Muscle layer of duodenum (tissue), 2 donors: ENCODE measurements around the gene CDC25B.

Source experiments
- H3K27ac ChIP-seq: one replicate; pipeline ENCODE4 v1.7.0; 2013; ENCODE audit warnings: mild to moderate bottlenecking, low read length
- H3K27me3 ChIP-seq: one replicate; pipeline ENCODE4 v1.7.0; 2013; ENCODE audit warnings: low read depth, mild to moderate bottlenecking, control low read depth, low read length
- H3K36me3 ChIP-seq, 2 donors: one replicate each; pipeline ENCODE4 v1.7.0; 2013; ENCODE audit warnings: low read length in 2 of 2, control low read depth in 1 of 2, mild to moderate bottlenecking in 1 of 2; ENCODE audit not compliant: insufficient read depth in 2 of 2, control insufficient read depth in 1 of 2
- H3K4me1 ChIP-seq, 2 donors: one replicate each; pipeline ENCODE4 v1.7.0; 2013; ENCODE audit warnings: low read length in 2 of 2, mild to moderate bottlenecking in 2 of 2, control low read depth in 1 of 2, moderate library complexity in 1 of 2; ENCODE audit not compliant: insufficient read depth in 2 of 2, control insufficient read depth in 1 of 2
- H3K4me3 ChIP-seq, 2 donors: one replicate each; pipeline ENCODE4 v1.7.0; 2013; ENCODE audit warnings: low read length in 2 of 2, low read depth in 1 of 2, mild to moderate bottlenecking in 1 of 2
- H3K9me3 ChIP-seq, 2 donors: one replicate each; pipeline ENCODE4 v1.7.0; 2013; ENCODE audit warnings: low read length in 2 of 2, control low read depth in 1 of 2, mild to moderate bottlenecking in 1 of 2; ENCODE audit not compliant: control insufficient read depth in 1 of 2
- donor health status: healthy.

Gene CDC25B

DNA sequence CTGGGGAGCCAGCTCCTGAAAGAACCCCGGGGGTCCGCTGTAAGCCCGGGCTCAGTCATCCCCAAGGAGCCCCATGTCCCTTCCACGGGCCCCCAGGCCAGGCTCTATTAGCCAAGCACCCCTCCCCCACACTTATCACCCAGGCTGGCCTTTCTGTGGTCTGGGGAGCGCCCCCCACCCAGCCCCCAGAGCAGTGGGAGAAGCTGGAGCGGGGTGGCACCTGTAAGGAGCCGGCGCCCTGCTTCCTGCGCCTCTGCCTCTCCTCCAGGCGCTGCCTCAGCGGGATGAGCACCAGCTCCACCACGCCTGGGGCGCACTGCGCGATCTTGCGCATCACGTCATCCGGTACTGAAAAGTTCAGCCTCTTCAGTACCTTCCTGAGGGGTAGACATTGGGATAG, 17.1 kb upstream of the CDC25B start:
- Histone ChIP-seq H3K4me1 (peaks cover 5 to 29% of the 10 kb centered on the region in 2 donors), H3K36me3 (no peaks in the 10 kb centered on the region), H3K27ac (no peak overlapping the region), H3K4me3 (no peak overlapping the region), H3K27me3 (no peaks in the 10 kb centered on the region), H3K9me3 (no peaks in the 10 kb centered on the region)

GRCh38 chr20:3781153-3781910, 14.8 kb upstream of the CDC25B start, which contains the start of gene SPEF1:
Gene SPEF1, minus strand, starts transcription at chr20:3781448. Its CDS starts 161 bp downstream, at chr20:3781287.
- Histone ChIP-seq H3K4me1 (peaks cover 16 to 47% of the 10 kb centered on the region in 2 donors), H3K4me3 (peak within 1 kb of the TSS; percentile 51 to 63)

DNA sequence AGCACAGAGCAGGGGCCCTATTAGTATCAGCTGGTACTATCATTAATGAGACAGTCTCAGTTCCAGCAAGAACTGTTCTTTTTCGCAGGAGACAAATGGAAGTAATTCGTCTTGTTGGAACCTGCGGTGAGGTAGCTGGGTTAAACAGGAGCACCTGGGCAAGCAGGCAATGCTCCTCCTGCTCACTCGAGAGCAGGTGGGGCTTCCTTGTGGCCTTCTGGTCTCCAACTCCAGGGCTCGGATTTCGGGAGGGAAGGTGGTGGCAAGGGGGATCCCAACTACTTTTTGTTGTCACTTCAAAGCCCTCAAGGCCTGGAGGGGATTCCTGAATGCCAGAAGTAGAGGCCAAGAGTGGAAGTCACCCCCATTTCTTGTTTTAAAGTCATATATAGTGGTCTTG, 13.5 kb upstream of the CDC25B start:
- Histone ChIP-seq H3K27me3 (no peaks in the 10 kb centered on the region), H3K36me3 (no peaks in the 10 kb centered on the region), H3K4me1 (peaks cover 16 to 51% of the 10 kb centered on the region in 2 donors), H3K4me3 (no peak overlapping the region), H3K9me3 (no peaks in the 10 kb centered on the region), H3K27ac (no peak overlapping the region)

More at GRCh38 chr20:3781153-3781910, 14.8 kb upstream of the CDC25B start, which contains the start of gene SPEF1:
- H3K9me3 ChIP-seq: no peaks in the 10 kb centered on the region
- H3K27me3 ChIP-seq: no peaks in the 10 kb centered on the region
- H3K27ac ChIP-seq: no peak within 1 kb of the TSS
- no peaks in the 10 kb centered on the region for H3K36me3 ChIP-seq

- H3K9me3 ChIP-seq: no peaks in the 10 kb centered on the region
- H3K36me3 ChIP-seq: no peaks in the 10 kb centered on the region
- peaks cover 16 to 49% of the 10 kb centered on the region in 2 donors for H3K4me1 ChIP-seq
- no peaks in the 10 kb centered on the region for H3K27me3 ChIP-seq
- no peak overlapping the region for H3K27ac ChIP-seq
- no peak overlapping the region for H3K4me3 ChIP-seq
These were observed 13.0 kb upstream of the CDC25B start for GRCh38 chr20:3783068-3783489.

DNA sequence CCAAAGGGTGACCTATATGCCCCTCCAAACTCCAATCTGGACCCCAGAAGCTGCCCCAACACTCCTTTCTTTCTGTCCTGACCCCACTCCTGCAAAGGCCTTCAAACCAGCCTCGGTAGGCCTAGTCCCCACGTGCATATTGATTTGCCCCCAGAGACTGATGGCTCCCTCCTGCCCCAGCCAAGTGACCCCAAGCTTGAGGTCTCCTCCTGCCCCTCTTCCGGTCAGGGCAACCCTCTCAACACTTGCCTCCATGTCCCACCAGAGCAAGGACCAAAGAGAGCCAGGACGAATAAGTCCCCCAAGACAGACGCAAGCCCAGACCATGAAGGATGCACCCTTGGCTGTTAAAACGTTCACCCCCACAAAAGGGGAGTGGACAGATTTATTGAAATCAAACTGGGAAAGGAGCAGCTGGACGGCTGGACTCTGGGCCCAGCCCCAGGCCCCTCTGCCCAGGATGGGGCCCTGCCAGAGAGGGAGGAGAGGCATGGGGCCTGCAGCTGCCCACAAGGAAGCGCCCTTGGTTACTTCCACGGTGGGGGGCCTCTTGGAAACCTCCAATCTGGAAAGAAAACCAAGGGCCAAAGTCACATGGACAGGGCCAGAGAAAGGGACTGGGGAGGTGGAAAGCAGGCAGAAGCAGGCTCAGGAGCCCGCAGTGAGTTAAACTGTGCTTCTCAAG, 12.5 kb upstream of the CDC25B start:
- H3K27me3 ChIP-seq: no peaks in the 10 kb centered on the region
- no peak overlapping the region for H3K4me3 ChIP-seq
- H3K4me1 ChIP-seq: peaks cover 16 to 44% of the 10 kb centered on the region in 2 donors
- H3K9me3 ChIP-seq: no peaks in the 10 kb centered on the region
- no peak overlapping the region for H3K27ac ChIP-seq
- H3K36me3 ChIP-seq: no peaks in the 10 kb centered on the region

DNA sequence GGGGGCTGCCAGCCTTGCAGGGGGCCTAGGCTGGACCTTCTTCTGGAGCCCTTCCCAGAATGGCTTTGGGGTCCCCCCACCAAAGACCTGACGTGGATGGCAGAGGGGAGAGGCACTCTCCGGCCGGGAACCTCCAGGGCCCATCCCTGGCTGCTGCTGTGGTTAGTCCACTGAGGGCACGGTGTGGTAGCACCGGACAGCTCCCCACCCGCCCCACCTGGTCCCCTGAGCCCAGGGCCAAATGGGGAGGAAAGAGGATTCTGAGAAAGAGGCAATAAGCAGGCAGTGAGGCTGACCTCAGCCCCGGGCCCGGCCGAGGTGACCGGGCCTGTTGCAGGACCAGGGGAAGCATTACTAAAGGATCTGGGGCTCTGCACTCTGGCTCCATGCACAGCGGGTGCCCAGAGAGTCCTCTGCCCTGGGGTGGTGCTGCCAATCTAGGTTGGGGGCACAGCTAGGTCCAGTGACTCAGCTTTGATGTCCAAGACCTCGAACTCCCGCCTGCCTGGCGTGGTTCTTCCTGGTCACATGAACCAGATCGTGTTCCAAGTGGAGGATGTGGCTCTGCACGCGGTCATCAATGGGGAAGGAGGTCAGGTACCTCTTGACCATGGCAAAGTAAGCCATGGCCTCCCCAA, 11.8 kb upstream of the CDC25B start:
- no peaks in the 10 kb centered on the region for H3K9me3 ChIP-seq
- H3K4me3 ChIP-seq: peak overlapping the region; percentile 30 to 73
- H3K27ac ChIP-seq: no peak overlapping the region
- no peaks in the 10 kb centered on the region for H3K27me3 ChIP-seq
- peaks cover 16 to 41% of the 10 kb centered on the region in 2 donors for H3K4me1 ChIP-seq
- no peaks in the 10 kb centered on the region for H3K36me3 ChIP-seq

- Histone ChIP-seq H3K27me3 (no peaks in the 10 kb centered on the region), H3K27ac (no peak overlapping the region), H3K9me3 (no peaks in the 10 kb centered on the region), H3K4me3 (peak overlapping the region; percentile 70 to 73), H3K36me3 (no peaks in the 10 kb centered on the region), H3K4me1 (peaks cover 16 to 41% of the 10 kb centered on the region in 2 donors)
These were observed 11.3 kb upstream of the CDC25B start for GRCh38 chr20:3784863-3785239.

- Histone ChIP-seq H3K27ac (no peak overlapping the region), H3K9me3 (no peaks in the 10 kb centered on the region), H3K4me1 (peaks cover 16 to 41% of the 10 kb centered on the region in 2 donors), H3K27me3 (no peaks in the 10 kb centered on the region), H3K36me3 (no peaks in the 10 kb centered on the region), H3K4me3 (peak overlapping the region; percentile 70 to 73)
These were observed 10.6 kb upstream of the CDC25B start for GRCh38 chr20:3785240-3786125.

GRCh38 chr20:3786126-3786484, 10.0 kb upstream of the CDC25B start:
- Histone ChIP-seq H3K4me1 (peaks cover 11 to 36% of the 10 kb centered on the region in 2 donors), H3K9me3 (no peaks in the 10 kb centered on the region), H3K4me3 (peak overlapping the region; percentile 70 to 73), H3K27ac (no peak overlapping the region), H3K27me3 (no peaks in the 10 kb centered on the region), H3K36me3 (no peaks in the 10 kb centered on the region)

- no peaks in the 10 kb centered on the region for H3K9me3 ChIP-seq
- H3K4me3 ChIP-seq: peak within 1 kb of the TSS; percentile 70 to 73
- H3K4me1 ChIP-seq: peaks cover 11 to 35% of the 10 kb centered on the region in 2 donors
- H3K36me3 ChIP-seq: no peaks in the 10 kb centered on the region
- H3K27me3 ChIP-seq: no peaks in the 10 kb centered on the region
- H3K27ac ChIP-seq: no peak within 1 kb of the TSS
These were observed 9.3 kb upstream of the CDC25B start, which contains the start of gene CENPB for GRCh38 chr20:3786665-3787323. Gene CENPB, minus strand, starts transcription at chr20:3786740. Its CDS starts 257 bp downstream, at chr20:3786483.
